ENCODE data around the gene CCDC188.

GRCh38 chr22:20145832-20146223 lies 5.0 kb downstream of the CCDC188 start:
- TF ChIP-seq CTCF (IDR thresholded peaks at IDR 0.05) (no peak), POLR2AphosphoS5 (IDR thresholded peaks at IDR 0.05; ENCODE audit: low read depth, low read length) (no peak), REST (IDR thresholded peaks at IDR 0.05; ENCODE audit: insufficient read depth in 1 of 2, low read depth in 2 of 2, low read length in 1 of 2) (no peak)
